ENCODE data around the gene LRRC36. TPM values are rescaled to one million over a fixed set of nuclear protein-coding genes. Genes with fewer than 3 reads are reported as not detected.

Gene LRRC36
- total and polyA plus RNA-seq, 12 donors: 0.26 to 0.88 (median 0.42) TPM; not detected in 9

DNA sequence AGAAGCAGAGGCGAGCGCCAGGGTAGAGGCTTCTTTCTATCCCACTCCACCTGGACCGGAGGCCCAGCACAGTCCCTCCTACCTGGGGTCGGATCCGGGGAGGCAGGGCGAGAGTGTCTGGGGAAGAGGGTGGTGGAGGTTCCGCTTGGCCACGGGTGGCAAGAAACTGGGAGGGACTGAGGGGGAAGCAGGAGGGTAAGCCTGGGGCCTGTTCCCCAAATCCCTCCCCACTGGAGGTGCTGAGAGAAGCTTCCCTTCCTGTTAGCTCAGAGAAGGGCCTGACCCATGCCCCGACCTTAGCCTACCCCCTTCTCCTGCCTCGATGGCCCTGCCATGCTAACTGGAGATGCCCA lies 68.5 kb downstream of the LRRC36 start:
- Histone ChIP-seq H3K36me3 (no peaks in the 10 kb centered on the region), H3K27me3 (peaks cover 0 to 58% (median 9%) of the 10 kb centered on the region in 7 donors), H3K4me1 (peaks cover 27 to 88% (median 57%) of the 10 kb centered on the region in 9 donors), H3K9me3 (no peaks in the 10 kb centered on the region), H3K27ac (peak overlapping the region in 7 of 10 donors; percentile 36 to 88 (median 76)), H3K4me3 (peak overlapping the region in 4 of 10 donors; percentile 48 to 60 (median 53))
- ATAC-seq (no peak), DNase-seq (no peak)
- intact Hi-C loops (cut with DNase I): loop anchor here in 4 of 10 donors (5.0 to 10.0 kb wide), 4 partner anchors 110 to 133 kb away; partner anchors contain the start of gene PLEKHG4 (in 1 of the 4)
- 72 to 85% methylated on average over 10 of the region's 10 CpGs for WGBS, 2 donors
- TF ChIP-seq, protein P1, sequence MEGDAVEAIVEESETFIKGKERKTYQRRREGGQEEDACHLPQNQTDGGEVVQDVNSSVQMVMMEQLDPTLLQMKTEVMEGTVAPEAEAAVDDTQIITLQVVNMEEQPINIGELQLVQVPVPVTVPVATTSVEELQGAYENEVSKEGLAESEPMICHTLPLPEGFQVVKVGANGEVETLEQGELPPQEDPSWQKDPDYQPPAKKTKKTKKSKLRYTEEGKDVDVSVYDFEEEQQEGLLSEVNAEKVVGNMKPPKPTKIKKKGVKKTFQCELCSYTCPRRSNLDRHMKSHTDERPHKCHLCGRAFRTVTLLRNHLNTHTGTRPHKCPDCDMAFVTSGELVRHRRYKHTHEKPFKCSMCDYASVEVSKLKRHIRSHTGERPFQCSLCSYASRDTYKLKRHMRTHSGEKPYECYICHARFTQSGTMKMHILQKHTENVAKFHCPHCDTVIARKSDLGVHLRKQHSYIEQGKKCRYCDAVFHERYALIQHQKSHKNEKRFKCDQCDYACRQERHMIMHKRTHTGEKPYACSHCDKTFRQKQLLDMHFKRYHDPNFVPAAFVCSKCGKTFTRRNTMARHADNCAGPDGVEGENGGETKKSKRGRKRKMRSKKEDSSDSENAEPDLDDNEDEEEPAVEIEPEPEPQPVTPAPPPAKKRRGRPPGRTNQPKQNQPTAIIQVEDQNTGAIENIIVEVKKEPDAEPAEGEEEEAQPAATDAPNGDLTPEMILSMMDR (IDR thresholded peaks at IDR 0.05): no peak

DNA sequence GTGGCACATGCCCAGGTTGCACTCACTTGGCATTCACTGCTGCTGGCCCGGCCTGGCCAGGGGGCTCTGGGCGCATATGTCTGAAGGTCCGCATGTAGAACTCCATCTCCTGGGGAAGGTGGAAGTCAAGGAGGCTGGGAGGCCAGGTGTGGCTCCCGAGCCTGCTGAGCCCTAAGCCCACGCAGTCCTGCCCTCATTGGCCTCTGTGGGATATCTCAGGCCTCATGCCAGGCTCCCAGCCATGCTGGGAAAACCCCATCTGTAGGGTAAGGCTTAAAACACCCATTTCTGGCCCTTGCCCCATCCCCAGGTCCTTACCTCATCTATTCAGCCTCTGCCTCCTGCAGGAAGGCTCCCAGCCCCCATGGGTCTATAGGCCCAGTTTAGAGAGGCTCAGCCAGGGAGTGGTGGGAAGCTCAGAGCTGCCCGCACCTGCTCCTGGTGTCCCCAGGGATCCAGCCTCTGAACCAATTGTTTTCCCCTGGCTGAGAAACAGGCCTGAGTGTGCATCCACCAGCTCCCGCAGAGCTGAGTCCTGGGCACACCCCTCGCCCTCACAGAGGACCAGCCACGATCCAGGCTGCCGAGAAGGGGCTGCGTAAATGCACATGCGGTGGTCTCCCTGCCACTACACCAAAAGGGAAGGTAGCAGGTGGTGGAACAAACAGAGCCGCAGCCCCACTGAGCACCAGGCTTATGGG lies 69.0 kb downstream of the LRRC36 start:
- 77 to 82% methylated on average over 13 of the region's 13 CpGs for WGBS, 2 donors
- Histone ChIP-seq H3K27ac (peak overlapping the region in 7 of 10 donors; percentile 35 to 88 (median 83)), H3K4me1 (peaks cover 27 to 88% (median 57%) of the 10 kb centered on the region in 9 donors), H3K9me3 (no peaks in the 10 kb centered on the region), H3K4me3 (peak overlapping the region in 2 of 10 donors; percentile 6 to 7), H3K36me3 (no peaks in the 10 kb centered on the region), H3K27me3 (peaks cover 0 to 60% (median 9%) of the 10 kb centered on the region in 7 donors)
- TF ChIP-seq, protein P1 (IDR thresholded peaks at IDR 0.05): no peak
- ATAC-seq (no peak), DNase-seq (no peak)
- intact Hi-C loops (cut with DNase I): loop anchor here in 4 of 10 donors (5.0 to 10.0 kb wide), 4 partner anchors 111 to 133 kb away; partner anchors contain the start of gene PLEKHG4 (in 1 of the 4)

GRCh38 chr16:67396159-67397035 lies 69.8 kb downstream of the LRRC36 start:
- Histone ChIP-seq H3K36me3 (no peaks in the 10 kb centered on the region), H3K4me1 (peaks cover 27 to 80% (median 57%) of the 10 kb centered on the region in 9 donors), H3K9me3 (no peaks in the 10 kb centered on the region), H3K27ac (peak overlapping the region in 9 of 10 donors; percentile 71 to 88 (median 83)), H3K27me3 (peaks cover 0 to 60% (median 9%) of the 10 kb centered on the region in 7 donors), H3K4me3 (peak overlapping the region in 2 of 10 donors; percentile 7 to 16)
- TF ChIP-seq, protein P1 (IDR thresholded peaks at IDR 0.05): no peak
- DNase-seq (peak; percentile 80 to 92), ATAC-seq (peak; percentile 32 to 62 (median 52))
- whole genome bisulfite sequencing, 2 donors: 27 to 28% methylated on average over 31 of the region's 31 CpGs
- intact Hi-C loops (cut with DNase I): loop anchor here in 4 of 10 donors (5.0 to 10.0 kb wide), 4 partner anchors 112 to 134 kb away; partner anchors contain the start of gene PLEKHG4 (in 1 of the 4)

All from heart right ventricle (tissue), 16 donors.